Activated CD8-positive, alpha-beta T cell treated with anti-CD3 and anti-CD28 coated beads for 36 hours (primary cell): ENCODE data around the gene RASL12. TPM values are rescaled to one million over a fixed set of nuclear protein-coding genes. Genes with fewer than 3 reads are reported as not detected.

Experiments
- ATAC-seq: fragments of 200-7000 bp; cut with Tn5 transposase; one replicate; pipeline ENCODE4 v1.10.0; 2021; ENCODE audit warnings: mild to moderate bottlenecking, moderate library complexity
- CTCF ChIA-PET: fragments of 350-600 bp; sonication (Branson Sonifier 250); formaldehyde crosslinking; loops from one replicate; lab custom pipeline; 2021; ENCODE audit warnings: antibody characterized with exemption; lab: Charles Lee
- POLR2A ChIA-PET: fragments of 350-600 bp; sonication (Branson Sonifier 250); formaldehyde crosslinking; loops from one replicate; lab custom pipeline; 2021; ENCODE audit warnings: antibody characterized with exemption; lab: Charles Lee
- DNase-seq: peaks from one replicate; pipeline ENCODE4 v3.0.0-alpha.2; 2020
- H3K27ac Mint-ChIP-seq: one replicate; pipeline ENCODE4 v1.8.0; 2021; ENCODE audit warnings: mild to moderate bottlenecking, mixed read lengths
- H3K27me3 Mint-ChIP-seq: one replicate; pipeline ENCODE4 v1.8.0; 2021; ENCODE audit warnings: mixed read lengths
- H3K36me3 Mint-ChIP-seq: one replicate; pipeline ENCODE4 v1.8.0; 2021; ENCODE audit warnings: low read depth, mixed read lengths
- H3K4me1 Mint-ChIP-seq: one replicate; pipeline ENCODE4 v1.8.0; 2021; ENCODE audit warnings: low read depth, mixed read lengths
- H3K4me3 Mint-ChIP-seq: one replicate; pipeline ENCODE4 v1.8.0; 2021; ENCODE audit warnings: mild to moderate bottlenecking, moderate library complexity, mixed read lengths
- H3K9me3 Mint-ChIP-seq: one replicate; pipeline ENCODE4 v1.8.0; 2021; ENCODE audit warnings: mixed read lengths
- intact Hi-C: fragments of 100-400 bp; cut with micrococcal nuclease; formaldehyde crosslinking; loops from one replicate; pipeline ENCODE4 v1.10.0; 2022
- total RNA-seq, 2 experiments: library from RNA; stranded (reverse); gene quantifications; one replicate each; pipeline ENCODE4 v1.2.3, GENCODE V29; 2021
- TF ChIP-seq, protein P1 (sequence below): fragments of 200-600 bp; IDR thresholded peaks from one replicate; pipeline ENCODE4 v1.8.0; 2022; ENCODE audit warnings: antibody characterized with exemption, mild to moderate bottlenecking

RASL12 gene
- total RNA-seq, 2 experiments from 2014 or later: not detected

DNA sequence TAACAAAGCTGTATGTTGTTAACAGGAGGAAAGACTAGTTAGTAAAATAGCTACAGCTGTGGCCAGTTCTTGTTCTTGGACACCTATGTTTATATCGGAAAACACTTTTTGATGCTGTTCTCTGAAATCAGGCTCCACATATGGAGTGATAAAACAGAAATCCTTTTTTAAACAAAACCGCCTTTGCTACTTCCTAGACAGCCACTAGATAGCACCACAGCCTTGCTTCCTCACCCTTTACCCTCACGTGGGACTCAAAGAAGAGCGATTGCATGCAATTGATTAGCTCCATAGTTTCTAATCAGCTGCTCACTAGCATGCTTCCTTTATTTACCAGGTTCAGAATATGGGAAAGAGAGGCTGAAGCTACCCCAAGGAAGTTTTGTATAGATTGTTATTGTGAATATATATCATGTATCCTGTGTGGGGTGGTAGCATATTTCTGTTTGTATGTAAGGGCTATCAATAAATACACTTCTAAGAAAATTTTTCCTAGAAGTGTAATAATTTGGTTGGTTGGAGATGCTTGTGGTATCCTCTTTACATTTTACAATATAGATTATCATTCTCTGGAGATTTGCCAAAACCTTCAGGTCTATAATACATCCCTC is 34.0 kb downstream of the RASL12 start:
- ATAC-seq (peak; percentile 28), DNase-seq (peak; percentile 52)
- no peaks in the 10 kb centered on the region for H3K9me3 Mint-ChIP-seq
- CTCF ChIA-PET: interaction anchor here (0.6 to 2.2 kb wide), 24 partner anchors 9 to 366 kb away, joined by 3 to 32 read pairs (median 5); partner anchors contain the start of genes SLC51B and UBAP1L
- intact Hi-C loops: loop anchor here (5.0 kb wide), 2 partner anchors 44 to 264 kb away; partner anchors contain the start of genes KBTBD13 and RNU5A-1
- POLR2A ChIA-PET: interaction anchor here (0.7 kb wide), 1 partner anchor 76 kb away, joined by 5 read pairs; no protein-coding TSS in a partner anchor
- H3K36me3 Mint-ChIP-seq: no peaks in the 10 kb centered on the region
- peaks cover 3% of the 10 kb centered on the region for H3K27me3 Mint-ChIP-seq
- TF ChIP-seq, protein P1, sequence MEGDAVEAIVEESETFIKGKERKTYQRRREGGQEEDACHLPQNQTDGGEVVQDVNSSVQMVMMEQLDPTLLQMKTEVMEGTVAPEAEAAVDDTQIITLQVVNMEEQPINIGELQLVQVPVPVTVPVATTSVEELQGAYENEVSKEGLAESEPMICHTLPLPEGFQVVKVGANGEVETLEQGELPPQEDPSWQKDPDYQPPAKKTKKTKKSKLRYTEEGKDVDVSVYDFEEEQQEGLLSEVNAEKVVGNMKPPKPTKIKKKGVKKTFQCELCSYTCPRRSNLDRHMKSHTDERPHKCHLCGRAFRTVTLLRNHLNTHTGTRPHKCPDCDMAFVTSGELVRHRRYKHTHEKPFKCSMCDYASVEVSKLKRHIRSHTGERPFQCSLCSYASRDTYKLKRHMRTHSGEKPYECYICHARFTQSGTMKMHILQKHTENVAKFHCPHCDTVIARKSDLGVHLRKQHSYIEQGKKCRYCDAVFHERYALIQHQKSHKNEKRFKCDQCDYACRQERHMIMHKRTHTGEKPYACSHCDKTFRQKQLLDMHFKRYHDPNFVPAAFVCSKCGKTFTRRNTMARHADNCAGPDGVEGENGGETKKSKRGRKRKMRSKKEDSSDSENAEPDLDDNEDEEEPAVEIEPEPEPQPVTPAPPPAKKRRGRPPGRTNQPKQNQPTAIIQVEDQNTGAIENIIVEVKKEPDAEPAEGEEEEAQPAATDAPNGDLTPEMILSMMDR: peak; percentile 36
- H3K4me3 Mint-ChIP-seq: no peak overlapping the region
- H3K4me1 Mint-ChIP-seq: peaks cover 7% of the 10 kb centered on the region
- H3K27ac Mint-ChIP-seq: no peak overlapping the region

DNA sequence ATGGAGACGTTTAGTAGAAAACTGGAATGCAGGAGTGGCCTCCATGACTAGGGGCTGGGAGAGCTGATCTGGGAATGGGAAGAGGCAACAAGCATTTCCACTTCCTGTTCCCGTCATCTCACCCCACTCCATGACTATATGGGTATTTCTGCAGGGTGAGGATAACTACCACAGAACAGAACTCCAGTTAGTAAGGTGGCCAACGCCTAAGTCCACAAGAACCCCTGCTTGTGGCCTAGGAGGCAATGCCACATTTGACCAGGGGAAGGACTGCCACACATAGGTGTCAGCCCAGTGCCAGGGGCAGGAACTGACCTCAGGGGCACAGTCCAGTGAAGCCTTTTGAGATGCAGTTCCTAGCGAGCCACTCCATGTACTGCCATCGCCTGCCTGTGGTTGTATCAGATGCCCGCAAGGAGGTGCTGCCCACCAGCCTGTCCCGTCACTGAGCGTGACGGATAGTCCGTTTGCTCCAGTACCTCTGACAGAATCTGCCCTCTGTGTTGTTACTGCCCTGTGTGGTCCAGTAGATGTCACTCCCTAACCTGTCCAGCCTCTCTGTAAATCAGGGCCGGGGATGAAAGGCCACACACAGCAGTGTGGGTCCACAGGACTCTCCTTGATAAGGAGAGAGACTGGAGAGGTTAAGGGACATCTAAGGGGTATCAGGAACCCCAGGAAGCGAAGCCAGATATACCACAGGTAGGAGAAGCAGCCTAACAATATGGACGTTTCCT is 34.8 kb downstream of the RASL12 start:
- peaks cover 11% of the 10 kb centered on the region for H3K4me1 Mint-ChIP-seq
- H3K27me3 Mint-ChIP-seq: peaks cover 3% of the 10 kb centered on the region
- ATAC-seq: peak; percentile 45
- ChIA-PET CTCF (interaction anchor here (0.9 to 2.2 kb wide), 16 partner anchors 10 to 365 kb away, joined by 3 to 32 read pairs (median 7); partner anchors contain the start of gene SLC51B), POLR2A (no interaction called here)
- TF ChIP-seq, protein P1: peak; percentile 56
- intact Hi-C loops: loop anchor here (5.0 kb wide), 2 partner anchors 44 to 264 kb away; partner anchors contain the start of genes KBTBD13 and RNU5A-1
- no peaks in the 10 kb centered on the region for H3K9me3 Mint-ChIP-seq
- H3K27ac Mint-ChIP-seq: no peak overlapping the region
- no peak overlapping the region for H3K4me3 Mint-ChIP-seq
- H3K36me3 Mint-ChIP-seq: peaks cover 3% of the 10 kb centered on the region
- peak; percentile 66 for DNase-seq

DNA sequence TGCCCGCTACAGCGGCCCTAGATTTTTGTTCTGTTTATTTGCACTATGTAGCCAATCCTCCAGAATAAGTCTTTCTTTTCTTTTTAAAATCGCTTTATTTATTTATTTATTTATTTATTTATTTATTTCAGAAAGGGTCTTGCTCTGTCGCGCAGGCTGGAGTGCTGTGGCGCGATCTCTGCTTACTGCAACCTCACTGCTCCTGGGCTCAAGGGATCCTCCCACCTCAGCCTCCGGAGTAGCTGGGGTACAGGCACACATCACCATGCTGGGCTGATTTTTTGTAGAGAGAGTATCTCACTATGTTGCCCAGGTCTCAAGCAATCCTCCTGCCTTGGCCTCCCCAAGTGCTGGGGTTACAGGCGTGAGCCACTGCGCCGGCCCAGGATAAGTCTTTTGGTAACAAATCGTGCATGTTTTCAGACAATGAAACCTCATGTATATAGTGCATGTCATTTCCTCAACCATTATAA is 38.0 kb downstream of the RASL12 start:
- DNase-seq (no peak), ATAC-seq (no peak)
- ChIA-PET CTCF (no interaction called here), POLR2A (no interaction called here)
- Mint-ChIP-seq H3K4me3 (peak overlapping the region; percentile 55), H3K9me3 (no peaks in the 10 kb centered on the region), H3K36me3 (peaks cover 20% of the 10 kb centered on the region), H3K27ac (no peak overlapping the region), H3K4me1 (peaks cover 20% of the 10 kb centered on the region), H3K27me3 (peaks cover 3% of the 10 kb centered on the region)
- TF ChIP-seq, protein P1: no peak
- intact Hi-C loops: loop anchor here (5.0 kb wide), 2 partner anchors 48 to 268 kb away; partner anchors contain the start of genes KBTBD13 and RNU5A-1

DNA sequence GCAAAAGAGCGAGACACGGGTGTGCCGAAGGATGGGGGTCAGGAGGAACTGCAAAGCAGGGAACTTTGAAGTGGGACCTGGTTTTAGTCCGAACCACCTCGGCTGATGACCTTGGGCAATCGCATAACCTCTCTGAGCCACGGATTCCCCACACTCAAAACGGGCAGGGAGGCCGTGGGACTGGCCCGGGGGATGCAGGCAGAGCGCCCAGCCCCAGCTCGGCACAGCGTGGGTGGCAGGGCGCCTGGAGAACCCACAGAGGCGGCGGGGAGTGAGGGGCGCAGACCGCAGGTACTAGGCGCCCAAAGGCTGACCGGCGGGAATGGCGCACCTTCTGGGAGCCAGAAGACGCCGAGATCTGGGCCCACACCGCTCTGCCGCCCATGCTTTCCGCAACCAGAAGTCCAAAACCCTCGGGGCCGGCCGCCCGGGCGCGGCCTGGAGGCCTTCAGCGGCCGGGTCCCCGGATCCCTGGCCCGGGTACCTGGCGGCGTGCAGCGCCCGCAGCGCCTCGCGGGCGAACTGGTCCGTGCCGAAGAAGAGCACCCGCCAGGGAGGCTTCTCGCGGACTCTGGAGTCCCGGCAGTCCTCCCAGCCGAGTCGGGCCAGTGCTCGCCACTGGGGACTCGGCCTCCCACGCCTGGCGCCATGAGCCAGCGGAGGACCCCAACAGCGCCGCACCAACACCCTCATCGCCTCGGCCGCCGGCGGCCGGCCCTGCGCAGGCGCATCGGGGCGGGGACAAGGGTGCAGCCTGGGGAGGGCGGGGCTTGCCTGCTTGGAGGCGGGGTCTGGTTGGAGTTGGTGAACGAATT is 38.7 kb downstream of the RASL12 start, which contains the start of gene MTFMT:
TSS of gene MTFMT (minus strand) at position 719 of the 815 bp plus-strand sequence. CDS start at position 693, 26 bp downstream.
- peak; percentile 96 for DNase-seq
- Mint-ChIP-seq H3K4me1 (peaks cover 20% of the 10 kb centered on the region), H3K27me3 (peaks cover 3% of the 10 kb centered on the region), H3K9me3 (no peaks in the 10 kb centered on the region), H3K36me3 (peaks cover 23% of the 10 kb centered on the region), H3K27ac (peak within 1 kb of the TSS; percentile 75), H3K4me3 (peak within 1 kb of the TSS; percentile 85)
- intact Hi-C loops: no loop called here
- ChIA-PET CTCF (no interaction called here), POLR2A (no interaction called here)
- TF ChIP-seq, protein P1: no peak
- peak; percentile 98 for ATAC-seq
